Measurements from ENCODE around the gene RBM20.

DNA sequence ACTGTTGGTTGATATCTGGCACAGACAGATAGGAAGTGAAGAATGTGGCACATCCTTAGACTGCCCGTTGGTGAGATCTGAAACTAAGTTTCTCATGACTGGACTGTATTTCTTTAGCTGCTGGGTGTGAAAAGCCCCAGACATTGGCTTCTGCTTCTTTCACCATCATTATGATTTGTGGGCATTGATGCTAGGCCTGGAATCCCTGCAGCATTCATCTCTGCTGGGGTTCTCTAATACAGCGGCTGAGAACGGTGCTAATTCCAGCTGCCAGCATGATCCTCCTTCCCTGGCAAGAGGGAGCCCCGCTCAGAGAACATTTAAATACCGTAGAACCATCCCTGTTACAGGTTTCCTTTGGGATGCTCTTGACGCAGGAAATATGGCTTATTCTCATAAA lies 26.2 kb downstream of the RBM20 start:
- TF ChIP-seq, protein P1, sequence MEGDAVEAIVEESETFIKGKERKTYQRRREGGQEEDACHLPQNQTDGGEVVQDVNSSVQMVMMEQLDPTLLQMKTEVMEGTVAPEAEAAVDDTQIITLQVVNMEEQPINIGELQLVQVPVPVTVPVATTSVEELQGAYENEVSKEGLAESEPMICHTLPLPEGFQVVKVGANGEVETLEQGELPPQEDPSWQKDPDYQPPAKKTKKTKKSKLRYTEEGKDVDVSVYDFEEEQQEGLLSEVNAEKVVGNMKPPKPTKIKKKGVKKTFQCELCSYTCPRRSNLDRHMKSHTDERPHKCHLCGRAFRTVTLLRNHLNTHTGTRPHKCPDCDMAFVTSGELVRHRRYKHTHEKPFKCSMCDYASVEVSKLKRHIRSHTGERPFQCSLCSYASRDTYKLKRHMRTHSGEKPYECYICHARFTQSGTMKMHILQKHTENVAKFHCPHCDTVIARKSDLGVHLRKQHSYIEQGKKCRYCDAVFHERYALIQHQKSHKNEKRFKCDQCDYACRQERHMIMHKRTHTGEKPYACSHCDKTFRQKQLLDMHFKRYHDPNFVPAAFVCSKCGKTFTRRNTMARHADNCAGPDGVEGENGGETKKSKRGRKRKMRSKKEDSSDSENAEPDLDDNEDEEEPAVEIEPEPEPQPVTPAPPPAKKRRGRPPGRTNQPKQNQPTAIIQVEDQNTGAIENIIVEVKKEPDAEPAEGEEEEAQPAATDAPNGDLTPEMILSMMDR (IDR thresholded peaks at IDR 0.05): no peak
- no peak for TF ChIP-seq EP300 (IDR thresholded peaks at IDR 0.05)

Measured in stomach (tissue), 4 donors.